ENCODE data around the gene PAK4. TPM values are rescaled to one million over a fixed set of nuclear protein-coding genes. Genes with fewer than 3 reads are reported as not detected.

Gene PAK4
- polyA plus RNA-seq, 6 donors from 2014 or later, result 0.09 to 2.6 (median 1.7) TPM

GRCh38 chr19:39127812-39128515 lies 2.4 kb downstream of the PAK4 start:
- Mint-ChIP-seq H3K9me3 (no peaks in the 10 kb centered on the region), H3K4me1 (peaks cover 62 to 69% (median 68%) of the 10 kb centered on the region in 3 donors), H3K4me3 (peak overlapping the region in 4 of 8 donors; percentile 62 to 97 (median 88)), H3K36me3 (no peaks in the 10 kb centered on the region), H3K27me3 (no peaks in the 10 kb centered on the region), H3K27ac (peak overlapping the region in 4 of 6 donors; percentile 52 to 98 (median 75))
- DNase-seq (no peak), ATAC-seq (ENCODE audit: low read depth in 2 of 2) (no peak)

GRCh38 chr19:39128516-39129079 lies 3.0 kb downstream of the PAK4 start:
- peak overlapping the region in 1 of 8 donors; percentile 62 for H3K4me3 Mint-ChIP-seq
- DNase-seq, result no peak

GRCh38 chr19:39129116-39129515 lies 3.5 kb downstream of the PAK4 start:
- DNase-seq, result no peak
- Mint-ChIP-seq H3K27ac (peak overlapping the region in 1 of 6 donors; percentile 81), H3K4me1 (peaks cover 63 to 72% (median 70%) of the 10 kb centered on the region in 3 donors), H3K36me3 (no peaks in the 10 kb centered on the region), H3K9me3 (no peaks in the 10 kb centered on the region), H3K4me3 (no peak overlapping the region), H3K27me3 (no peaks in the 10 kb centered on the region)
- ATAC-seq (ENCODE audit: low read depth in 2 of 2), result no peak

More at GRCh38 chr19:39128516-39129079, 3.0 kb downstream of the PAK4 start:
- peaks cover 62 to 71% (median 70%) of the 10 kb centered on the region in 3 donors for H3K4me1 Mint-ChIP-seq
- no peaks in the 10 kb centered on the region for H3K27me3 Mint-ChIP-seq
- no peak for ATAC-seq (ENCODE audit: low read depth in 2 of 2)
- no peaks in the 10 kb centered on the region for H3K36me3 Mint-ChIP-seq
- peak overlapping the region in 3 of 6 donors; percentile 3 to 31 (median 28) for H3K27ac Mint-ChIP-seq
- H3K9me3 Mint-ChIP-seq, result no peaks in the 10 kb centered on the region

- H3K27me3 Mint-ChIP-seq, result no peaks in the 10 kb centered on the region
- no peaks in the 10 kb centered on the region for H3K9me3 Mint-ChIP-seq
- H3K4me3 Mint-ChIP-seq, result no peak overlapping the region
- DNase-seq (no peak), ATAC-seq (ENCODE audit: low read depth in 2 of 2) (peak; percentile 49 to 56)
- H3K27ac Mint-ChIP-seq, result peak overlapping the region; percentile 35 to 95 (median 66)
- peaks cover 55 to 65% (median 65%) of the 10 kb centered on the region in 3 donors for H3K4me1 Mint-ChIP-seq
- no peaks in the 10 kb centered on the region for H3K36me3 Mint-ChIP-seq
Measured at GRCh38 chr19:39130337-39131254, 5.0 kb downstream of the PAK4 start.

GRCh38 chr19:39131255-39131755 lies 5.7 kb downstream of the PAK4 start:
- Mint-ChIP-seq H3K4me3 (peak overlapping the region in 4 of 8 donors; percentile 37 to 53 (median 42)), H3K36me3 (no peaks in the 10 kb centered on the region), H3K27me3 (no peaks in the 10 kb centered on the region), H3K9me3 (no peaks in the 10 kb centered on the region), H3K4me1 (peaks cover 56 to 66% (median 65%) of the 10 kb centered on the region in 3 donors), H3K27ac (peak overlapping the region in 4 of 6 donors; percentile 39 to 87 (median 66))
- ATAC-seq (ENCODE audit: low read depth in 2 of 2), result no peak
- no peak for DNase-seq

GRCh38 chr19:39132344-39132969 lies 6.9 kb downstream of the PAK4 start:
- no peak for ATAC-seq (ENCODE audit: low read depth in 2 of 2)
- Mint-ChIP-seq H3K9me3 (no peaks in the 10 kb centered on the region), H3K4me1 (peaks cover 55 to 66% (median 64%) of the 10 kb centered on the region in 3 donors), H3K27me3 (no peaks in the 10 kb centered on the region), H3K36me3 (no peaks in the 10 kb centered on the region), H3K27ac (peak overlapping the region in 2 of 6 donors; percentile 59 to 81), H3K4me3 (peak overlapping the region in 2 of 8 donors; percentile 37 to 62)
- no peak for DNase-seq

GRCh38 chr19:39133431-39134270 lies 8.1 kb downstream of the PAK4 start:
- Mint-ChIP-seq H3K27me3 (no peaks in the 10 kb centered on the region), H3K36me3 (no peaks in the 10 kb centered on the region), H3K9me3 (no peaks in the 10 kb centered on the region), H3K4me3 (no peak overlapping the region), H3K27ac (peak overlapping the region in 2 of 6 donors; percentile 62 to 76), H3K4me1 (peaks cover 55 to 62% (median 61%) of the 10 kb centered on the region in 3 donors)
- ATAC-seq (ENCODE audit: low read depth in 2 of 2), result no peak
- DNase-seq, result no peak

- Mint-ChIP-seq H3K36me3 (no peaks in the 10 kb centered on the region), H3K4me1 (peaks cover 41 to 52% (median 46%) of the 10 kb centered on the region in 3 donors), H3K9me3 (no peaks in the 10 kb centered on the region), H3K27ac (peak overlapping the region in 1 of 6 donors; percentile 71), H3K4me3 (no peak overlapping the region), H3K27me3 (no peaks in the 10 kb centered on the region)
- no peak for ATAC-seq (ENCODE audit: low read depth in 2 of 2)
- no peak for DNase-seq
Measured at GRCh38 chr19:39135701-39136100, 10.1 kb downstream of the PAK4 start.

GRCh38 chr19:39136225-39136940 lies 10.8 kb downstream of the PAK4 start:
- ATAC-seq (ENCODE audit: low read depth in 2 of 2) (no peak), DNase-seq (no peak)
- H3K4me3 Mint-ChIP-seq, result no peak overlapping the region
- H3K27me3 Mint-ChIP-seq, result no peaks in the 10 kb centered on the region
- H3K36me3 Mint-ChIP-seq, result no peaks in the 10 kb centered on the region
- H3K4me1 Mint-ChIP-seq, result peaks cover 39 to 48% (median 45%) of the 10 kb centered on the region in 3 donors
- no peaks in the 10 kb centered on the region for H3K9me3 Mint-ChIP-seq
- peak overlapping the region in 3 of 6 donors; percentile 61 to 76 (median 71) for H3K27ac Mint-ChIP-seq

GRCh38 chr19:39137131-39137530 lies 11.5 kb downstream of the PAK4 start:
- Mint-ChIP-seq H3K4me1 (peaks cover 32 to 45% (median 40%) of the 10 kb centered on the region in 3 donors), H3K9me3 (no peaks in the 10 kb centered on the region), H3K27me3 (no peaks in the 10 kb centered on the region), H3K27ac (peak overlapping the region in 1 of 6 donors; percentile 71), H3K36me3 (no peaks in the 10 kb centered on the region), H3K4me3 (peak overlapping the region in 1 of 8 donors; percentile 50)
- no peak for DNase-seq
- ATAC-seq (ENCODE audit: low read depth in 2 of 2), result no peak

- peak overlapping the region in 1 of 6 donors; percentile 73 for H3K27ac Mint-ChIP-seq
- peaks cover 30 to 42% (median 33%) of the 10 kb centered on the region in 3 donors for H3K4me1 Mint-ChIP-seq
- no peak for DNase-seq
- no peaks in the 10 kb centered on the region for H3K9me3 Mint-ChIP-seq
- no peaks in the 10 kb centered on the region for H3K36me3 Mint-ChIP-seq
- ATAC-seq (ENCODE audit: low read depth in 2 of 2), result no peak
- H3K27me3 Mint-ChIP-seq, result no peaks in the 10 kb centered on the region
- H3K4me3 Mint-ChIP-seq, result no peak overlapping the region
Measured at GRCh38 chr19:39138221-39139211, 12.9 kb downstream of the PAK4 start.
